HG03103 (cell line): ENCODE results near the gene C12orf76.
"Not testable (repeated sequence)": the region's sequence is repeated elsewhere in the genome, so short reads cannot be mapped to it uniquely, and the experiment has no call there.

Experiments used
- ATAC-seq: cut with Tn5 transposase; IDR thresholded peaks from one replicate; pipeline ENCODE4 v1.9.1; 2021; ENCODE audit warnings: low read depth; ENCODE audit not compliant: unreplicated experiment

C12orf76 gene

GRCh38 chr12:110028323-110028722 lies 20.0 kb downstream of the C12orf76 start:
- ATAC-seq: no peak

- ATAC-seq: no peak
Observed at GRCh38 chr12:110024051-110024450, 24.3 kb downstream of the C12orf76 start.

- ATAC-seq: no peak
Observed at GRCh38 chr12:110023059-110023980, 25.0 kb downstream of the C12orf76 start.

DNA sequence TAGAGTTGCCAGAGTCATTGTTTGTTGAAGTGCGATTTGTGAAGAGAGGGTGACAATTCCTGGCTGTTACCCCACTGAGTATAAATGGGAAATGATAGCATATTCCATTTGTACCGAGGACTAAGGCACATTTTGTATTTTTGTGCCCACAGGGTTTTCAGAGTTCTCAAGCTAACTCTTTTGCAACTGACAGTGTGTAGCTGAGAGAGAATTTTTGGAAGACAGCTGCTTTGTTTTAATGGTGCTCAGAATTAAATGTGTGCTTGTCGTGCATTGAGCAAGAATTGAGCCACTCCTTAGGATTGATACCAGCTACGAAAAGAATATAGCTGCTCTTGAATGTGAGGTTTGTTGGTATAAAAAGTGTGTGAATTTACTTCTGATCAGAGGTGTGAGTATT lies 27.4 kb downstream of the C12orf76 start:
- no peak for ATAC-seq

GRCh38 chr12:110015132-110015531 lies 33.2 kb downstream of the C12orf76 start:
- no peak for ATAC-seq

- ATAC-seq: no peak
Observed at GRCh38 chr12:110012659-110013058, 35.7 kb downstream of the C12orf76 start.

DNA sequence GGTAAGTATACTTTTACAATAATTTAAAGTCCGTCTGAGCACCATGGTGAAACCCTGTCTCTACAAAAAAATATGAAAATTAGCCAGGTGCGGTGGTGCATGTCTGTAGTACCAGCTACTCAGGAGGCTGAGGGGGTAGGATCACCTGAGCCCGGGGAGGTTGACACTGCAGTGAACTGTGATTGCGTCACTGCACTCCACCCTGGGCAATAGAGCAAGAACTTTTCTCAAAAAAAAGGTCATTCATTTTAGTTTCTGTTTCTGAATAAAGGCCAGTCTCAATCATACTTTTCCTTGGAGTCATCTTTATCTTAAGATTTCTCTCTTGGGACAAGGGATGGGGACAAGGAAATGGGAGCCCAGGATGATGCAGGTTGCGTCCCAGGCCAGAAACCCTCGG lies 36.2 kb downstream of the C12orf76 start:
- peak; percentile 54 for ATAC-seq

DNA sequence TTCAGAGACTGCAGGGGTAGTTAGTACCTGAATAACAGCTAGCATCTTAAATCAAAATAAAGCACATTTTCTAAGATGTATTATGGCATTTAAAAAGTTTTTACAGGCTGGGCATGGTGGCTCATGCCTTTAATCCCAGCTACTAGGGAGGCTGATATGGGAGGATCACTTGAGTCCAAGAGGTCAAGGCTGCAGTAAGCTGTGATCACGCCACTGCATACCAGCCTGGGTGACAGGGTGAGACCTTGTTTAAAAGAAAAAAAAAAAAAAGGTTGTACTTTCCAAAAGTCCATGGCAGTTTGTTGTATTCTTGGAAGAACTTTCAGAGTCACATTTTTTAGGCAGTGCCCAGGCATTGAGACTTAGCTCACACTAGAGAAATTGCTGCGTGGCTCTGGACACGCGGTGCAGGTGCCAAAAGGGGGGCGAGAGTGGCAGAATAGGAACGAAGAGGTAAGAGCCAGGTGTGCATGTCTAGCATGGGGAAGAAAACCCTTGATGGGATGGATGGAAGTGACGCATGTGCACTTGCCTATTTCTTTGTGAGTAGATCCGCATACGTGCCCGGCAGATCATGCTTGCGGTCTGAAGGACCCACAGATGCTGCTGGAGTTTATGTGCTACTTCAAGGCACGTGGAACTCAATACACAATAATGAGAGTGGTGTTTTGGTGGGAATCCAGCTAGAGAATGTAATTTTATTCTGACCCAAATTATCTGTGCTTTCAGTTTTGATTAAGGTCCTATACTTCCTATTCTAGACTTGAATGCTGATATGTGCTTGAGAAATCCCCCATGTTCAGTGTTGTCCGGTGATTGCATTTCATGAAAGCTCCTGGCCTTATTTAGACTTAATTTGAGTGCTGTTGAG lies 37.2 kb downstream of the C12orf76 start:
- ATAC-seq: no peak

GRCh38 chr12:110008681-110009398 lies 39.5 kb downstream of the C12orf76 start:
- ATAC-seq: not testable (repeated sequence)

- no peak for ATAC-seq
Observed at GRCh38 chr12:110007881-110008280, 40.4 kb downstream of the C12orf76 start.

- ATAC-seq: no peak
Observed at GRCh38 chr12:110006115-110006514, 42.2 kb downstream of the C12orf76 start.

- peak; percentile 33 for ATAC-seq
Observed at GRCh38 chr12:110005319-110005973, 42.9 kb downstream of the C12orf76 start.

GRCh38 chr12:110004598-110004997 lies 43.7 kb downstream of the C12orf76 start:
- peak; percentile 56 for ATAC-seq

GRCh38 chr12:110002676-110003515 lies 45.4 kb downstream of the C12orf76 start:
- ATAC-seq: no peak

DNA sequence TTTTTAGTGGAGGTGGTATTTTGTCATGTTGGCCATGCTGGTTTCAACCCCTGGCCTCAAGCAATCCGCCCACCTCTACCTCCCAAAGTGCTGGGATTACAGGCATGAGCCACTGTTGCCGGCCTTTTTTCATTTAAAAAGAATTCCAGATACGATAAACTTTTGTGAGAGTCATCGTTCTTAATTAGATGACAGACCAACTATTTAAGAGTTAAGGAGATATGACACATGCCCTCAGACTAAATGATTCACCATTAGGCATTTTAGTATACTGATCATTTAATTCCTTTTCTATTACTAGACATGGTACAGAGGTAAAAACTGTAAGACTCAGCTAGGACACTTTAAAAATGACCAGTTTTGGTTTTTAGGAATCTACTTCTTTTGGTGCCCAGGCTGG lies 46.7 kb downstream of the C12orf76 start:
- no peak for ATAC-seq

DNA sequence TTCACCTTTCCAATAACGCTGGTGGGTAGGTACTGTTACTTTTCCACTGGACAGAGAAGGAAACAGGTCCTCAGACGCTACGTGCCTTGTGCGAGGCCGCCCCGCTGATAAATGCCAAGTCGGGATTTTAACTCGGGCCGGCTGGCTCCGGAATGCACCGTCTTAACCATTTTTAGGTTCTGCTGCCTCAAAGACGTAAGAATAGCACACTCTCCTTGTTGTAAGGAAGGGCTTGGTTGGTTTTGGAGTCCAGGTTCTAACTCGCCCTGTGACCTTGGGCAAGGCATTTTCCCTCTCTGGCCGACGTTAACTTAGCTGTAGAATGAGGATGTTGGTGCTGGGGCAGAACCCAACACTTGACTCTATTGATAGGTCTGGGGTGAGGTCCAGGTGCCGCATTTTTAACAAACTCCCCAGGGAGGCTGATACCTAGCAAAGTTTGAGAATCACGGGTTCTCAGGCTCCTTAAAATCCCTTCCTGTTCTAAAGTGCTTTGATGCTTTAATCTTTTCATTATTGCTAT lies 48.3 kb downstream of the C12orf76 start:
- no peak for ATAC-seq

DNA sequence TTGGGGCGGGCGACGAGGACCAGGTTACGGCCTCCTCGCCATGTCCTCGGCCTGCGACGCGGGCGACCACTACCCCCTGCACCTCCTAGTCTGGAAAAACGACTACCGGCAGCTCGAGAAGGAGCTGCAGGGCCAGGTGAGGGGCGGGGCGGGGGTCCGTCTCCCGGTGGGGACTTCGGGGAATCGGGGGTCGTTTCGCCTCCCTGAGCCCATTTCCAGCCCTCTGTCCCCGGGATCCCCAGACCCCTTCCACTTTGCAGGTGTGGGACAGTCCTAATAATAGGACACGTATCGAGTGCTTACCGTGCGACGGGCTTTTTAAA lies 48.7 kb downstream of the C12orf76 start:
- no peak for ATAC-seq

- peak; percentile 39 for ATAC-seq
Observed at GRCh38 chr12:109998904-109999648, 49.2 kb downstream of the C12orf76 start, which contains the start of gene ANKRD13A. Gene ANKRD13A, plus strand, starts transcription at chr12:109999430. Its CDS starts 259 bp downstream, at chr12:109999689.
